Neural cell (in vitro differentiated cells): ENCODE results near the gene TLE7. TPM values are rescaled to one million over a fixed set of nuclear protein-coding genes. Genes with fewer than 3 reads are reported as not detected.

ENCODE experiments used
- H2AFZ ChIP-seq: fragments of 200-600, 300-800 bp; sonication (generic), shearing (Covaris generic); 2 replicates; pipeline ENCODE4 v1.6.0; 2014; ENCODE audit warnings: low read depth, mild to moderate bottlenecking, antibody characterized with exemption, low read length, moderate library complexity
- H3F3A ChIP-seq: fragments of 200-600 bp; shearing (Covaris generic); 2 replicates; pipeline ENCODE4 v1.6.1; 2016; ENCODE audit warnings: mild to moderate bottlenecking, moderate library complexity, mixed read lengths, antibody characterized with exemption, low read length; ENCODE audit not compliant: insufficient read depth, poor library complexity, severe bottlenecking
- H3K27ac ChIP-seq: fragments of 200-600, 300-800 bp; sonication (generic), shearing (Covaris generic); 2 replicates; pipeline ENCODE4 v1.5.1; 2014; ENCODE audit warnings: mild to moderate bottlenecking, low read length, moderate library complexity
- H3K27me3 ChIP-seq: fragments of 300-800, 200-600 bp; sonication (generic), shearing (Covaris generic); 2 replicates; pipeline ENCODE4 v1.6.0; 2014; ENCODE audit warnings: mild to moderate bottlenecking, low read depth, low read length, moderate library complexity; ENCODE audit not compliant: insufficient read depth
- H3K36me3 ChIP-seq: fragments of 300-800, 200-600 bp; sonication (generic), shearing (Covaris generic); 2 replicates; pipeline ENCODE4 v1.5.1; 2014; ENCODE audit warnings: mild to moderate bottlenecking, antibody characterized with exemption, low read length, moderate library complexity; ENCODE audit not compliant: insufficient read depth
- H3K4me2 ChIP-seq: fragments of 300-800, 200-600 bp; sonication (generic), shearing (Covaris generic); 2 replicates; pipeline ENCODE4 v1.6.0; 2014; ENCODE audit warnings: mild to moderate bottlenecking, low read length
- H3K4me3 ChIP-seq: fragments of 300-800, 200-600 bp; sonication (generic), shearing (Covaris generic); 2 replicates; pipeline ENCODE4 v1.5.1; 2014; ENCODE audit warnings: mild to moderate bottlenecking, low read length, moderate library complexity
- H3K79me2 ChIP-seq: fragments of 200-600 bp; shearing (Covaris generic); replicated peaks from 2 replicates; pipeline ENCODE4 v1.6.0; 2014; ENCODE audit warnings: mild to moderate bottlenecking, low read length, moderate library complexity; ENCODE audit not compliant: insufficient read depth
- H3K9ac ChIP-seq: fragments of 300-800, 200-600 bp; sonication (generic), shearing (Covaris generic); 2 replicates; pipeline ENCODE4 v1.6.1; 2016; ENCODE audit warnings: mild to moderate bottlenecking, low read length, mixed read lengths
- H3K9me2 ChIP-seq: fragments of 200-600 bp; shearing (Covaris generic); 2 replicates; pipeline ENCODE4 v1.6.1; 2016; ENCODE audit warnings: mild to moderate bottlenecking, low read length, mixed read lengths; ENCODE audit not compliant: insufficient read depth
- H3K9me3 ChIP-seq: fragments of 200-600, 300-800 bp; sonication (generic), shearing (Covaris generic); 2 replicates; pipeline ENCODE4 v1.6.1; 2016; ENCODE audit warnings: mild to moderate bottlenecking, mixed run types, low read length, moderate library complexity, mixed read lengths
- H4K20me1 ChIP-seq: fragments of 200-600 bp; shearing (Covaris generic); 2 replicates; pipeline ENCODE4 v1.6.1; 2016; ENCODE audit warnings: mild to moderate bottlenecking, mixed run types; ENCODE audit not compliant: insufficient read depth
- EP300 ChIP-seq: fragments of 450-650 bp; conservative IDR thresholded peaks from 2 replicates; pipeline ENCODE4 v1.6.1; 2014; ENCODE audit warnings: antibody characterized with exemption, mild to moderate bottlenecking, moderate library complexity; ENCODE audit not compliant: poor library complexity, severe bottlenecking
- EZH2 ChIP-seq: fragments of 200-600, 300-800 bp; shearing (Covaris generic), sonication (generic); IDR thresholded peaks from 2 replicates; pipeline ENCODE4 v1.6.1; 2014; ENCODE audit warnings: antibody characterized with exemption, low read length, borderline replicate concordance, mild to moderate bottlenecking; ENCODE audit not compliant: insufficient read depth, poor library complexity, severe bottlenecking
- MXI1 ChIP-seq: fragments of 450-650 bp; conservative IDR thresholded peaks from 2 replicates; pipeline ENCODE4 v1.6.1; 2014; ENCODE audit warnings: antibody characterized with exemption, mild to moderate bottlenecking; ENCODE audit not compliant: poor library complexity, severe bottlenecking
- POLR2AphosphoS5 ChIP-seq: IDR thresholded peaks from 2 replicates; pipeline ENCODE4 v1.6.1; 2012
- RAD21 ChIP-seq: fragments of 450-650 bp; conservative IDR thresholded peaks from 2 replicates; pipeline ENCODE4 v1.6.1; 2014; ENCODE audit warnings: antibody characterized with exemption, mild to moderate bottlenecking, moderate library complexity
- REST ChIP-seq: IDR thresholded peaks from 2 replicates; pipeline ENCODE4 v1.6.1; 2012; ENCODE audit warnings: borderline replicate concordance
- SMC3 ChIP-seq: fragments of 450-650 bp; conservative IDR thresholded peaks from 2 replicates; pipeline ENCODE4 v1.6.1; 2014; ENCODE audit warnings: antibody characterized with exemption, mild to moderate bottlenecking, moderate library complexity; ENCODE audit not compliant: poor library complexity
- TAF1 ChIP-seq: IDR thresholded peaks from 2 replicates; pipeline ENCODE4 v1.6.1; 2012; ENCODE audit warnings: low read depth
- polyA plus RNA-seq: library from polyadenylated mRNA; depleted of rRNA; stranded (reverse); fragments of >200 nt; gene quantifications from 2 replicates; pipeline ENCODE4 v1.2.3, GENCODE V29; 2014
- TF ChIP-seq, protein P1 (sequence below): fragments of 450-650 bp; IDR thresholded peaks from 2 replicates; pipeline ENCODE4 v1.5.1; 2014; ENCODE audit warnings: antibody characterized with exemption, mild to moderate bottlenecking, moderate library complexity; ENCODE audit not compliant: poor library complexity, severe bottlenecking

Gene TLE7
- polyA plus RNA-seq, 1 donor from 2014 or later = not detected

- no peak overlapping the region for H2AFZ ChIP-seq
- no peaks in the 10 kb centered on the region for H3K79me2 ChIP-seq
- H3K4me3 ChIP-seq = no peak overlapping the region
- H4K20me1 ChIP-seq = no peaks in the 10 kb centered on the region
- no peaks in the 10 kb centered on the region for H3K9me2 ChIP-seq
- H3K9ac ChIP-seq = no peak overlapping the region
- H3K4me2 ChIP-seq = no peak overlapping the region
- H3F3A ChIP-seq = no peaks in the 10 kb centered on the region
- peaks cover 4% of the 10 kb centered on the region for H3K36me3 ChIP-seq
- H3K27ac ChIP-seq = no peak overlapping the region
- TF ChIP-seq POLR2AphosphoS5 = no peak
- TF ChIP-seq EZH2 = no peak
- TF ChIP-seq, protein P1, sequence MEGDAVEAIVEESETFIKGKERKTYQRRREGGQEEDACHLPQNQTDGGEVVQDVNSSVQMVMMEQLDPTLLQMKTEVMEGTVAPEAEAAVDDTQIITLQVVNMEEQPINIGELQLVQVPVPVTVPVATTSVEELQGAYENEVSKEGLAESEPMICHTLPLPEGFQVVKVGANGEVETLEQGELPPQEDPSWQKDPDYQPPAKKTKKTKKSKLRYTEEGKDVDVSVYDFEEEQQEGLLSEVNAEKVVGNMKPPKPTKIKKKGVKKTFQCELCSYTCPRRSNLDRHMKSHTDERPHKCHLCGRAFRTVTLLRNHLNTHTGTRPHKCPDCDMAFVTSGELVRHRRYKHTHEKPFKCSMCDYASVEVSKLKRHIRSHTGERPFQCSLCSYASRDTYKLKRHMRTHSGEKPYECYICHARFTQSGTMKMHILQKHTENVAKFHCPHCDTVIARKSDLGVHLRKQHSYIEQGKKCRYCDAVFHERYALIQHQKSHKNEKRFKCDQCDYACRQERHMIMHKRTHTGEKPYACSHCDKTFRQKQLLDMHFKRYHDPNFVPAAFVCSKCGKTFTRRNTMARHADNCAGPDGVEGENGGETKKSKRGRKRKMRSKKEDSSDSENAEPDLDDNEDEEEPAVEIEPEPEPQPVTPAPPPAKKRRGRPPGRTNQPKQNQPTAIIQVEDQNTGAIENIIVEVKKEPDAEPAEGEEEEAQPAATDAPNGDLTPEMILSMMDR = no peak
- no peak for TF ChIP-seq TAF1
- TF ChIP-seq MXI1 = no peak
- no peak for TF ChIP-seq REST
- TF ChIP-seq EP300 = no peak
- no peak for TF ChIP-seq SMC3
- TF ChIP-seq RAD21 = no peak
- H3K9me3 ChIP-seq = no peaks in the 10 kb centered on the region
- H3K27me3 ChIP-seq = no peaks in the 10 kb centered on the region
These were observed 39.1 kb upstream of the TLE7 start for GRCh38 chr16:71480956-71481355.

GRCh38 chr16:71479420-71479819 lies 37.6 kb upstream of the TLE7 start:
- Histone ChIP-seq H3K27me3 (no peaks in the 10 kb centered on the region), H3K9ac (no peak overlapping the region), H3K79me2 (no peaks in the 10 kb centered on the region), H3K4me3 (no peak overlapping the region), H3K27ac (no peak overlapping the region), H3K9me3 (no peaks in the 10 kb centered on the region), H3F3A (no peaks in the 10 kb centered on the region), H4K20me1 (no peaks in the 10 kb centered on the region), H3K9me2 (no peaks in the 10 kb centered on the region), H3K36me3 (peaks cover 4% of the 10 kb centered on the region), H2AFZ (no peak overlapping the region), H3K4me2 (no peak overlapping the region)
- TF ChIP-seq SMC3 = peak; percentile 61
- TF ChIP-seq RAD21 = peak; percentile 62
- TF ChIP-seq EZH2 = no peak
- TF ChIP-seq, protein P1 = peak; percentile 66
